K562 (cell line): ENCODE results near the gene NDUFB3. TPM values are rescaled to one million over a fixed set of nuclear protein-coding genes. Genes with fewer than 3 reads are reported as not detected.
A peak's percentile ranks its signal among the peaks of the same experiment; 100 is the strongest.

Source experiments
- CEBPB ChIP-seq: fragments of 450-650 bp; IDR thresholded peaks from 2 replicates; pipeline ENCODE4 v1.6.1; 2016; ENCODE audit warnings: missing genetic modification characterization, missing compliant biosample characterization
- CEBPG ChIP-seq, 3 experiments: fragments of 200-800 bp in 1 of 3; sonication (Bioruptor generic) in 1 of 3; sonication (generic) in 1 of 3; formaldehyde crosslinking in 1 of 3; IDR thresholded peaks in 2 of 3; conservative IDR thresholded peaks in 1 of 3; 2 replicates each; pipeline versions ENCODE4 v1.6.1 to v1.8.0; 2016 to 2022; ENCODE audit warnings: missing compliant biosample characterization in 2 of 3, missing genetic modification characterization in 2 of 3, mild to moderate bottlenecking in 1 of 3, missing genetic modification reagents in 1 of 3
- CXXC5 ChIP-seq: fragments of 250-450 bp; sonication (Bioruptor Pico); IDR thresholded peaks from 2 replicates; pipeline ENCODE4 v1.8.0; 2022; ENCODE audit warnings: inconsistent platforms, mild to moderate bottlenecking, moderate library complexity
- ELF1 ChIP-seq: fragments of 200-800 bp; sonication (Bioruptor generic); IDR thresholded peaks from 2 replicates; pipeline ENCODE4 v1.6.1; 2016; ENCODE audit warnings: missing genetic modification characterization, missing compliant biosample characterization
- ELF2 ChIP-seq: fragments of 250-450 bp; sonication (Bioruptor Pico); IDR thresholded peaks from 2 replicates; pipeline ENCODE4 v1.5.0; 2021; ENCODE audit warnings: mild to moderate bottlenecking
- EP400 ChIP-seq: fragments of 450-650 bp; IDR thresholded peaks from 2 replicates; pipeline ENCODE4 v1.6.1; 2017; ENCODE audit warnings: antibody characterized with exemption, mild to moderate bottlenecking, moderate library complexity
- FOS ChIP-seq: IDR thresholded peaks from 3 replicates; pipeline ENCODE4 v1.6.1; 2011; ENCODE audit not compliant: insufficient read length; ENCODE audit errors: extremely low read depth
- FOXK1 ChIP-seq: sonication (generic); formaldehyde crosslinking; IDR thresholded peaks from 2 replicates; pipeline ENCODE4 v1.8.0; 2022; ENCODE audit warnings: missing genetic modification reagents, mild to moderate bottlenecking, borderline replicate concordance
- GABPA ChIP-seq: fragments of 200-800 bp; sonication (Bioruptor generic); conservative IDR thresholded peaks from 2 replicates; pipeline ENCODE4 v1.6.1; 2016; ENCODE audit warnings: low read depth, missing genetic modification characterization, missing compliant biosample characterization
- GTF2E2 ChIP-seq: fragments of 200-800 bp; sonication (Bioruptor generic); IDR thresholded peaks from 2 replicates; pipeline ENCODE4 v1.6.1; 2016; ENCODE audit warnings: missing genetic modification characterization, missing compliant biosample characterization
- JUNB ChIP-seq: fragments of 450-650 bp; formaldehyde crosslinking; conservative IDR thresholded peaks from 2 replicates; pipeline ENCODE4 v1.4.0; 2020; ENCODE audit warnings: mild to moderate bottlenecking
- MIER1 ChIP-seq: fragments of 450-650 bp; IDR thresholded peaks from 2 replicates; pipeline ENCODE4 v1.6.1; 2016; ENCODE audit warnings: antibody characterized with exemption, mild to moderate bottlenecking, low read depth
- NCOR1 ChIP-seq: fragments of 450-650 bp; IDR thresholded peaks from 2 replicates; pipeline ENCODE4 v1.6.1; 2016; ENCODE audit warnings: mild to moderate bottlenecking, moderate library complexity
- NFRKB ChIP-seq: fragments of 450-650 bp; IDR thresholded peaks from 2 replicates; pipeline ENCODE4 v1.6.1; 2016; ENCODE audit warnings: low read depth
- SIN3B ChIP-seq: fragments of 450-650 bp; IDR thresholded peaks from 2 replicates; pipeline ENCODE4 v1.6.1; 2017; ENCODE audit warnings: low read depth, mild to moderate bottlenecking, moderate library complexity
- STAT5A ChIP-seq: IDR thresholded peaks from 2 replicates; pipeline ENCODE4 v1.6.1; 2012; ENCODE audit warnings: low read length, inconsistent platforms, borderline replicate concordance
- TAF15 ChIP-seq: fragments of 200-400 bp; formaldehyde crosslinking; IDR thresholded peaks from 2 replicates; pipeline ENCODE4 v1.6.1; 2017; ENCODE audit warnings: mild to moderate bottlenecking, low read depth, low read length, moderate library complexity
- TEAD4 ChIP-seq, 2 experiments: sonication (generic) in 1 of 2; formaldehyde crosslinking in 1 of 2; IDR thresholded peaks; 2 replicates each; pipeline versions ENCODE4 v1.6.1 to v1.8.0; 2012 to 2022; ENCODE audit warnings: borderline replicate concordance in 1 of 2, inconsistent platforms in 1 of 2, low read length in 1 of 2, mild to moderate bottlenecking in 1 of 2, missing genetic modification reagents in 1 of 2
- ZFX ChIP-seq: sonication (generic); formaldehyde crosslinking; IDR thresholded peaks from 2 replicates; pipeline ENCODE4 v1.8.0; 2022; ENCODE audit warnings: mild to moderate bottlenecking, missing genetic modification reagents, moderate library complexity
- ZKSCAN3 ChIP-seq: fragments of 250-450 bp; sonication (Bioruptor Pico); IDR thresholded peaks from 2 replicates; pipeline ENCODE4 v1.4.0; 2020
- ZNF830 ChIP-seq: fragments of 250-450 bp; sonication (Bioruptor Pico); IDR thresholded peaks from 2 replicates; pipeline ENCODE4 v1.5.0; 2021; ENCODE audit warnings: mild to moderate bottlenecking
- polyA plus RNA-seq, 8 experiments: library from polyadenylated mRNA; depleted of rRNA in 4 of 8; stranded (reverse) in 5 of 8; unstranded in 3 of 8; fragments of >200 nt; fragmentation: Nextera tagmentation in 2 of 8; fragmentation: Illumina TruSeq in 1 of 8; extraction: Ambion mirVana in 2 of 8; extraction: Trizol in 1 of 8; gene quantifications; 2 replicates each; pipeline versions ENCODE4 v1.2.1 to v1.2.3, GENCODE V29; 2011 to 2014; ENCODE audit warnings: inconsistent platforms in 1 of 8, missing spikeins in 1 of 8
- total RNA-seq, 7 experiments: library from RNA; depleted of rRNA in 6 of 7; stranded (reverse); fragments of >200 nt in 6 of 7; fragmentation: Illumina TruSeq in 2 of 7; extraction: Trizol in 2 of 7; gene quantifications; 2 replicates each; pipeline versions ENCODE4 v1.2.1 to v1.2.3, GENCODE V29; 2011 to 2021; ENCODE audit warnings: low replicate concordance in 1 of 7
- TF ChIP-seq, protein P1 (sequence below): sonication (generic); formaldehyde crosslinking; IDR thresholded peaks from 2 replicates; pipeline ENCODE4 v1.8.0; 2023; ENCODE audit warnings: mild to moderate bottlenecking, missing genetic modification reagents
- TF ChIP-seq, protein P2 (sequence below), 3 experiments: IDR thresholded peaks in 2 of 3; conservative IDR thresholded peaks in 1 of 3; 2 replicates each; pipeline ENCODE4 v1.5.1; 2011 to 2012; ENCODE audit warnings: low read length in 3 of 3, mild to moderate bottlenecking in 3 of 3, control low read depth in 2 of 3, improper control_type of control experiment in 1 of 3, inconsistent platforms in 1 of 3, low read depth in 1 of 3, mixed read lengths in 1 of 3, moderate library complexity in 1 of 3; ENCODE audit not compliant: insufficient read depth in 2 of 3

The NDUFB3 gene
- total and polyA plus RNA-seq, 9 of the 15 experiments (the other 6 are each of a cell fraction or from before 2014, with no cell fraction given): 126 to 786 (median 156) TPM

DNA sequence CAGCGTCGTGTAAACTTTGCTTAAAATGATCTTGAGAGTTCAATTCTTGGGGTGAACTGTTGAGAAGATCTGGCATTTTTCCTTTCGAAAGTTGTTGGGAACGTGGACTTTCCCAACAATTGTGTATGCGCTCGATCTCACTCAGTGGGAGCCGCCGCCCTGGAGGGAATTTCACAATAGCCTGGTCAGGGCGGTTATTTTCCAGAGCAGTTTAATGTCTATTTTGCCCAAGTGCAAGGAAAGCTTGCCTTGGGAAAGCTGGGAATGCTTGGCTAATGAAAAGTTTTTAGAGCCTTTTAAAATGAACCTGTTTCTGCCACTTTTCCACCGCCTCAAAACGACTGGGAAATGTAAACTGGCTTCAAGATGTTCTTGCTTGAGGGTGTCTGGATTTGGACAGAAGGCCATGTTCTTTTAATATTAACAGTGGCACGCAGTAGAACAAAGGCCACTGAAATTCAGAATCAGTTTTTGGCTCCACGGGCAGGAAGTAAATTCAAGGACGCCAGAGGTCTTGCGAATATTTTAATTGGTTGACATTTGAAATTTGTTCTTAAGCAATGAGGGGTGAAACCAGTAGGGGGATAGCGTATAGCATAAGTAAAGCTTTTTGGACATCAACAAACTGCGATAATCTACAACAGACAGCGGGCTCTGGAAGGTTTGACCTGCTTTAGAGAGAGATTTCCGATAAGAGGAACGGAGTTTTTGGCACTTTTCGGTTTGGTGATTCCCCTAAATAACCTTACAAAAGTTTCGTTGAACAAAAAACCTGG, 45.3 kb downstream of the NDUFB3 start (continued):
- TF ChIP-seq ELF1: peak; percentile 64; the same call in 1 of the 2 replicates
- TF ChIP-seq ELF2 (CRISPR knock-in tag): no peak
- TF ChIP-seq FOXK1: no peak
- TF ChIP-seq ZNF830: no peak
- peak; percentile 38; the same call in 1 of the 2 replicates for TF ChIP-seq EP400
- TF ChIP-seq, protein P1, sequence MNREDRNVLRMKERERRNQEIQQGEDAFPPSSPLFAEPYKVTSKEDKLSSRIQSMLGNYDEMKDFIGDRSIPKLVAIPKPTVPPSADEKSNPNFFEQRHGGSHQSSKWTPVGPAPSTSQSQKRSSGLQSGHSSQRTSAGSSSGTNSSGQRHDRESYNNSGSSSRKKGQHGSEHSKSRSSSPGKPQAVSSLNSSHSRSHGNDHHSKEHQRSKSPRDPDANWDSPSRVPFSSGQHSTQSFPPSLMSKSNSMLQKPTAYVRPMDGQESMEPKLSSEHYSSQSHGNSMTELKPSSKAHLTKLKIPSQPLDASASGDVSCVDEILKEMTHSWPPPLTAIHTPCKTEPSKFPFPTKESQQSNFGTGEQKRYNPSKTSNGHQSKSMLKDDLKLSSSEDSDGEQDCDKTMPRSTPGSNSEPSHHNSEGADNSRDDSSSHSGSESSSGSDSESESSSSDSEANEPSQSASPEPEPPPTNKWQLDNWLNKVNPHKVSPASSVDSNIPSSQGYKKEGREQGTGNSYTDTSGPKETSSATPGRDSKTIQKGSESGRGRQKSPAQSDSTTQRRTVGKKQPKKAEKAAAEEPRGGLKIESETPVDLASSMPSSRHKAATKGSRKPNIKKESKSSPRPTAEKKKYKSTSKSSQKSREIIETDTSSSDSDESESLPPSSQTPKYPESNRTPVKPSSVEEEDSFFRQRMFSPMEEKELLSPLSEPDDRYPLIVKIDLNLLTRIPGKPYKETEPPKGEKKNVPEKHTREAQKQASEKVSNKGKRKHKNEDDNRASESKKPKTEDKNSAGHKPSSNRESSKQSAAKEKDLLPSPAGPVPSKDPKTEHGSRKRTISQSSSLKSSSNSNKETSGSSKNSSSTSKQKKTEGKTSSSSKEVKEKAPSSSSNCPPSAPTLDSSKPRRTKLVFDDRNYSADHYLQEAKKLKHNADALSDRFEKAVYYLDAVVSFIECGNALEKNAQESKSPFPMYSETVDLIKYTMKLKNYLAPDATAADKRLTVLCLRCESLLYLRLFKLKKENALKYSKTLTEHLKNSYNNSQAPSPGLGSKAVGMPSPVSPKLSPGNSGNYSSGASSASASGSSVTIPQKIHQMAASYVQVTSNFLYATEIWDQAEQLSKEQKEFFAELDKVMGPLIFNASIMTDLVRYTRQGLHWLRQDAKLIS: 0 out of 2 replicates have a peak, but pooled peaks have one; percentile 14
- TF ChIP-seq MIER1: no peak
- TF ChIP-seq, protein P2, sequence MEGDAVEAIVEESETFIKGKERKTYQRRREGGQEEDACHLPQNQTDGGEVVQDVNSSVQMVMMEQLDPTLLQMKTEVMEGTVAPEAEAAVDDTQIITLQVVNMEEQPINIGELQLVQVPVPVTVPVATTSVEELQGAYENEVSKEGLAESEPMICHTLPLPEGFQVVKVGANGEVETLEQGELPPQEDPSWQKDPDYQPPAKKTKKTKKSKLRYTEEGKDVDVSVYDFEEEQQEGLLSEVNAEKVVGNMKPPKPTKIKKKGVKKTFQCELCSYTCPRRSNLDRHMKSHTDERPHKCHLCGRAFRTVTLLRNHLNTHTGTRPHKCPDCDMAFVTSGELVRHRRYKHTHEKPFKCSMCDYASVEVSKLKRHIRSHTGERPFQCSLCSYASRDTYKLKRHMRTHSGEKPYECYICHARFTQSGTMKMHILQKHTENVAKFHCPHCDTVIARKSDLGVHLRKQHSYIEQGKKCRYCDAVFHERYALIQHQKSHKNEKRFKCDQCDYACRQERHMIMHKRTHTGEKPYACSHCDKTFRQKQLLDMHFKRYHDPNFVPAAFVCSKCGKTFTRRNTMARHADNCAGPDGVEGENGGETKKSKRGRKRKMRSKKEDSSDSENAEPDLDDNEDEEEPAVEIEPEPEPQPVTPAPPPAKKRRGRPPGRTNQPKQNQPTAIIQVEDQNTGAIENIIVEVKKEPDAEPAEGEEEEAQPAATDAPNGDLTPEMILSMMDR (IDR thresholded peaks at IDR 0.05 in 2 of 3, conservative IDR thresholded peaks at IDR 0.05 in 1 of 3; ENCODE audit: insufficient read depth in 2 of 3, low read depth in 1 of 3, low read length in 3 of 3): peak; percentile 5 to 38 (median 31); a peak in 3 of 6 replicates
- peak; percentile 34 for TF ChIP-seq ZFX
- TF ChIP-seq JUNB (CRISPR knock-in tag): no peak
- TF ChIP-seq STAT5A: peak; percentile 31; the same call in 1 of the 2 replicates
- peak; percentile 76 for TF ChIP-seq GABPA
- TF ChIP-seq ZKSCAN3 (CRISPR knock-in tag): no peak
- no peak for TF ChIP-seq FOS
- no peak for TF ChIP-seq TAF15
- no peak for TF ChIP-seq CXXC5
- peak; percentile 14; the same call in 1 of the 2 replicates for TF ChIP-seq GTF2E2 (tag)
- 0 out of 2 replicates have a peak, but pooled peaks have one; percentile 14 for TF ChIP-seq NCOR1
- 0 out of 2 replicates have a peak, but pooled peaks have one; percentile 7 for TF ChIP-seq SIN3B
- 0 out of 2 replicates have a peak, but pooled peaks have one; percentile 34 for TF ChIP-seq TEAD4 (IDR thresholded peaks at IDR 0.05; ENCODE audit: low read length)
- no peak for TF ChIP-seq TEAD4 (CRISPR knock-in tag; IDR thresholded peaks at IDR 0.05; ENCODE audit: borderline replicate concordance)
- peak; percentile 40; the same call in 1 of the 2 replicates for TF ChIP-seq NFRKB
- TF ChIP-seq CEBPG (CRISPR knock-in tag; IDR thresholded peaks at IDR 0.05): 0 out of 2 replicates have a peak, but pooled peaks have one; percentile 26
- TF ChIP-seq CEBPG (tag; conservative IDR thresholded peaks at IDR 0.05 in 1 of 2, IDR thresholded peaks at IDR 0.05 in 1 of 2): peak; percentile 69 to 87
- peak; percentile 93 for TF ChIP-seq CEBPB (tag)
